ENCODE data around the gene PAK6.

PAK6 gene

GRCh38 chr15:40307421-40308211, 68.8 kb downstream of the PAK6 start, which contains the start of gene PLCB2:
TSS of gene PLCB2 (minus strand) at chr15:40307935. CDS start at chr15:40307672, 263 bp downstream.
- ChIA-PET CTCF (interaction anchor here (0.5 to 24.3 kb wide), 11 partner anchors 12 to 169 kb away, joined by 3 to 1099 read pairs (median 5); partner anchors contain the start of genes ANKRD63, CCDC9B and INAFM2), POLR2A (interaction anchor here (0.6 to 2.8 kb wide), 7 partner anchors 16 to 867 kb away, joined by 3 to 11 read pairs (median 4); partner anchors contain the start of gene ANKRD63)
- Histone ChIP-seq H3K4me3 (ENCODE audit: control insufficient read depth in 1 of 7, extremely low read depth in 1 of 7, insufficient read depth in 4 of 7, low read depth in 2 of 7, low read length in 6 of 7) (peak within 1 kb of the TSS; percentile 53 to 92 (median 82)), H3K4me1 (ENCODE audit: control extremely low read depth in 1 of 4, control insufficient read depth in 4 of 4, insufficient read depth in 4 of 4, low read length in 3 of 4) (peaks cover 4 to 64% (median 50%) of the 10 kb centered on the region in 4 experiments), H3K27me3 (replicated peaks in 2 of 5; ENCODE audit: control insufficient read depth in 4 of 5, insufficient read depth in 5 of 5, low read length in 4 of 5) (no peaks in the 10 kb centered on the region), H3K9me3 (ENCODE audit: control extremely low read depth in 1 of 5, control insufficient read depth in 4 of 5, insufficient read depth in 2 of 5, low read depth in 1 of 5, low read length in 4 of 5) (no peaks in the 10 kb centered on the region), H3K27ac (ENCODE audit: insufficient read depth in 1 of 2, low read depth in 1 of 2, low read length in 2 of 2, poor library complexity in 1 of 2, severe bottlenecking in 2 of 2) (peak within 1 kb of the TSS; percentile 56 to 81), H3K36me3 (ENCODE audit: control insufficient read depth in 4 of 4, insufficient read depth in 4 of 4, low read length in 3 of 4) (peaks cover 9 to 23% (median 13%) of the 10 kb centered on the region in 4 experiments)
- WGBS (ENCODE audit: insufficient coverage), result 0% methylated on average over 5 of the region's 15 CpGs
- peak; percentile 77 to 87 (median 83) for DNase-seq

GRCh38 chr15:40309344-40309862, 70.5 kb downstream of the PAK6 start:
- peaks cover 0 to 6% (median 1%) of the 10 kb centered on the region in 4 experiments for H3K36me3 ChIP-seq (ENCODE audit: control insufficient read depth in 4 of 4, insufficient read depth in 4 of 4, low read length in 3 of 4)
- H3K27me3 ChIP-seq (replicated peaks in 2 of 5; ENCODE audit: control insufficient read depth in 4 of 5, insufficient read depth in 5 of 5, low read length in 4 of 5), result no peaks in the 10 kb centered on the region
- no peaks in the 10 kb centered on the region for H3K9me3 ChIP-seq (ENCODE audit: control extremely low read depth in 1 of 5, control insufficient read depth in 4 of 5, insufficient read depth in 2 of 5, low read depth in 1 of 5, low read length in 4 of 5)
- WGBS (ENCODE audit: insufficient coverage), result 36% methylated on average over 8 of the region's 8 CpGs
- peak overlapping the region in 5 of 7 experiments; percentile 11 to 87 (median 68) for H3K4me3 ChIP-seq (ENCODE audit: control insufficient read depth in 1 of 7, extremely low read depth in 1 of 7, insufficient read depth in 4 of 7, low read depth in 2 of 7, low read length in 6 of 7)
- H3K4me1 ChIP-seq (ENCODE audit: control extremely low read depth in 1 of 4, control insufficient read depth in 4 of 4, insufficient read depth in 4 of 4, low read length in 3 of 4), result peaks cover 8 to 70% (median 65%) of the 10 kb centered on the region in 4 experiments
- ChIA-PET POLR2A (interaction anchor here (0.9 to 2.8 kb wide), 6 partner anchors 17 to 41 kb away, joined by 3 to 11 read pairs (median 4); partner anchors contain the start of gene ANKRD63), CTCF (interaction anchor here (1.1 to 24.3 kb wide), 13 partner anchors 10 to 266 kb away, joined by 3 to 1099 read pairs (median 5); partner anchors contain the start of genes ANKRD63, CCDC9B and INAFM2)
- DNase-seq, result no peak
- H3K27ac ChIP-seq (ENCODE audit: insufficient read depth in 1 of 2, low read depth in 1 of 2, low read length in 2 of 2, poor library complexity in 1 of 2, severe bottlenecking in 2 of 2), result peak overlapping the region in 1 of 2 experiments; percentile 37

- Histone ChIP-seq H3K27me3 (replicated peaks in 2 of 5; ENCODE audit: control insufficient read depth in 4 of 5, insufficient read depth in 5 of 5, low read length in 4 of 5) (no peaks in the 10 kb centered on the region), H3K27ac (ENCODE audit: insufficient read depth in 1 of 2, low read depth in 1 of 2, low read length in 2 of 2, poor library complexity in 1 of 2, severe bottlenecking in 2 of 2) (no peak overlapping the region), H3K36me3 (ENCODE audit: control insufficient read depth in 4 of 4, insufficient read depth in 4 of 4, low read length in 3 of 4) (peaks cover 0 to 3% (median 0%) of the 10 kb centered on the region in 4 experiments), H3K9me3 (ENCODE audit: control extremely low read depth in 1 of 5, control insufficient read depth in 4 of 5, insufficient read depth in 2 of 5, low read depth in 1 of 5, low read length in 4 of 5) (no peaks in the 10 kb centered on the region), H3K4me1 (ENCODE audit: control extremely low read depth in 1 of 4, control insufficient read depth in 4 of 4, insufficient read depth in 4 of 4, low read length in 3 of 4) (peaks cover 11 to 71% (median 69%) of the 10 kb centered on the region in 4 experiments), H3K4me3 (ENCODE audit: control insufficient read depth in 1 of 7, extremely low read depth in 1 of 7, insufficient read depth in 4 of 7, low read depth in 2 of 7, low read length in 6 of 7) (no peak overlapping the region)
- peak; percentile 81 to 86 (median 85) for DNase-seq
- 5% methylated on average over 3 of the region's 4 CpGs for WGBS (ENCODE audit: insufficient coverage)
- ChIA-PET CTCF (interaction anchor here (1.1 to 24.3 kb wide), 13 partner anchors 9 to 267 kb away, joined by 3 to 1099 read pairs (median 5); partner anchors contain the start of genes ANKRD63, CCDC9B and INAFM2), POLR2A (interaction anchor here (1.0 to 2.8 kb wide), 3 partner anchors 16 to 42 kb away, joined by 3 to 11 read pairs (median 3); partner anchors contain the start of gene ANKRD63)
Observed at GRCh38 chr15:40310001-40310959, 71.4 kb downstream of the PAK6 start.

GRCh38 chr15:40310993-40311392, 72.1 kb downstream of the PAK6 start:
- 77% methylated on average over 3 of the region's 3 CpGs for WGBS (ENCODE audit: insufficient coverage)
- POLR2A ChIA-PET, result interaction anchor here (2.8 kb wide), 1 partner anchor 28 kb away, joined by 11 read pairs; the partner anchor contains the start of gene ANKRD63
- no peaks in the 10 kb centered on the region for H3K36me3 ChIP-seq (ENCODE audit: control insufficient read depth in 4 of 4, insufficient read depth in 4 of 4, low read length in 3 of 4)

GRCh38 chr15:40312370-40313158, 73.7 kb downstream of the PAK6 start:
- ChIA-PET POLR2A (interaction anchor here (0.7 kb wide), 1 partner anchor 74 kb away, joined by 5 read pairs; no protein-coding TSS in a partner anchor), CTCF (interaction anchor here (0.6 to 24.3 kb wide), 12 partner anchors 7 to 275 kb away, joined by 3 to 1099 read pairs (median 4); partner anchors contain the start of genes ANKRD63, CCDC9B and INAFM2)
- Histone ChIP-seq H3K36me3 (ENCODE audit: control insufficient read depth in 4 of 4, insufficient read depth in 4 of 4, low read length in 3 of 4) (no peaks in the 10 kb centered on the region), H3K27ac (ENCODE audit: insufficient read depth in 1 of 2, low read depth in 1 of 2, low read length in 2 of 2, poor library complexity in 1 of 2, severe bottlenecking in 2 of 2) (no peak overlapping the region), H3K27me3 (replicated peaks in 2 of 5; ENCODE audit: control insufficient read depth in 4 of 5, insufficient read depth in 5 of 5, low read length in 4 of 5) (no peaks in the 10 kb centered on the region), H3K4me1 (ENCODE audit: control extremely low read depth in 1 of 4, control insufficient read depth in 4 of 4, insufficient read depth in 4 of 4, low read length in 3 of 4) (peaks cover 11 to 51% (median 49%) of the 10 kb centered on the region in 4 experiments), H3K4me3 (ENCODE audit: control insufficient read depth in 1 of 7, extremely low read depth in 1 of 7, insufficient read depth in 4 of 7, low read depth in 2 of 7, low read length in 6 of 7) (no peak overlapping the region), H3K9me3 (ENCODE audit: control extremely low read depth in 1 of 5, control insufficient read depth in 4 of 5, insufficient read depth in 2 of 5, low read depth in 1 of 5, low read length in 4 of 5) (no peaks in the 10 kb centered on the region)
- WGBS (ENCODE audit: insufficient coverage), result 98% methylated on average over 10 of the region's 10 CpGs
- no peak for DNase-seq

More at GRCh38 chr15:40310993-40311392, 72.1 kb downstream of the PAK6 start:
- DNase-seq, result no peak
- Histone ChIP-seq H3K27ac (ENCODE audit: insufficient read depth in 1 of 2, low read depth in 1 of 2, low read length in 2 of 2, poor library complexity in 1 of 2, severe bottlenecking in 2 of 2) (no peak overlapping the region), H3K4me1 (ENCODE audit: control extremely low read depth in 1 of 4, control insufficient read depth in 4 of 4, insufficient read depth in 4 of 4, low read length in 3 of 4) (peaks cover 10 to 65% (median 64%) of the 10 kb centered on the region in 4 experiments), H3K4me3 (ENCODE audit: control insufficient read depth in 1 of 7, extremely low read depth in 1 of 7, insufficient read depth in 4 of 7, low read depth in 2 of 7, low read length in 6 of 7) (no peak overlapping the region), H3K9me3 (ENCODE audit: control extremely low read depth in 1 of 5, control insufficient read depth in 4 of 5, insufficient read depth in 2 of 5, low read depth in 1 of 5, low read length in 4 of 5) (no peaks in the 10 kb centered on the region), H3K27me3 (replicated peaks in 2 of 5; ENCODE audit: control insufficient read depth in 4 of 5, insufficient read depth in 5 of 5, low read length in 4 of 5) (no peaks in the 10 kb centered on the region)
- CTCF ChIA-PET, result interaction anchor here (0.7 to 24.3 kb wide), 9 partner anchors 8 to 94 kb away, joined by 3 to 1099 read pairs (median 35); partner anchors contain the start of genes ANKRD63, CCDC9B and INAFM2
